GM12878 (cell line): ENCODE measurements around the gene RHBDF2. TPM values are rescaled to one million over a fixed set of nuclear protein-coding genes. Genes with fewer than 3 reads are reported as not detected.

ENCODE experiments used
- ASH2L ChIP-seq: fragments of 300-600, 200-600 bp; sonication (generic); IDR thresholded peaks from 2 replicates; pipeline ENCODE4 v1.6.1; 2017; ENCODE audit warnings: low read depth, mild to moderate bottlenecking, borderline replicate concordance
- ATF7 ChIP-seq: fragments of 450-650 bp; IDR thresholded peaks from 2 replicates; pipeline ENCODE4 v1.6.1; 2016; ENCODE audit warnings: low read depth, mild to moderate bottlenecking
- CHD1 ChIP-seq: IDR thresholded peaks from 2 replicates; pipeline ENCODE4 v1.6.1; 2012; ENCODE audit warnings: low read depth, low read length, improper control_type of control experiment
- GABPA ChIP-seq: IDR thresholded peaks from 2 replicates; pipeline ENCODE4 v1.6.1; 2014; ENCODE audit warnings: antibody characterized with exemption, low read depth, mild to moderate bottlenecking, inconsistent platforms
- IRF4 ChIP-seq: IDR thresholded peaks from 2 replicates; pipeline ENCODE4 v1.6.1; 2011; ENCODE audit warnings: low read depth, low read length
- IRF5 ChIP-seq: fragments of 450-650 bp; IDR thresholded peaks from 2 replicates; pipeline ENCODE4 v1.6.1; 2017; ENCODE audit warnings: borderline replicate concordance
- JUND ChIP-seq: IDR thresholded peaks from 2 replicates; pipeline ENCODE4 v1.6.1; 2012; ENCODE audit warnings: low read depth, mild to moderate bottlenecking, low read length, improper control_type of control experiment, moderate library complexity
- KDM1A ChIP-seq: fragments of 200-600 bp; sonication (generic); IDR thresholded peaks from 2 replicates; pipeline ENCODE4 v1.6.1; 2016; ENCODE audit warnings: borderline replicate concordance
- KLF5 ChIP-seq: fragments of 450-650 bp; IDR thresholded peaks from 2 replicates; pipeline ENCODE4 v1.6.1; 2014; ENCODE audit warnings: mild to moderate bottlenecking; ENCODE audit not compliant: partially characterized antibody
- MEF2A ChIP-seq: IDR thresholded peaks from 2 replicates; pipeline ENCODE4 v1.6.1; 2011; ENCODE audit warnings: low read depth, mild to moderate bottlenecking, low read length, moderate library complexity; ENCODE audit not compliant: insufficient read depth
- MEF2B ChIP-seq: fragments of 450-650 bp; IDR thresholded peaks from 2 replicates; pipeline ENCODE4 v1.6.1; 2018; ENCODE audit warnings: mild to moderate bottlenecking, moderate library complexity; ENCODE audit not compliant: partially characterized antibody, poor library complexity, severe bottlenecking
- MTA2 ChIP-seq: fragments of 450-650 bp; IDR thresholded peaks from 2 replicates; pipeline ENCODE4 v1.6.1; 2016; ENCODE audit warnings: low read depth, mild to moderate bottlenecking, moderate library complexity
- MXI1 ChIP-seq: fragments of 150-350 bp; IDR thresholded peaks from 2 replicates; pipeline ENCODE4 v1.6.1; 2011; ENCODE audit warnings: low read depth, mild to moderate bottlenecking, inconsistent platforms, low read length, improper control_type of control experiment
- NFXL1 ChIP-seq: fragments of 450-650 bp; IDR thresholded peaks from 2 replicates; pipeline ENCODE4 v1.6.1; 2017; ENCODE audit warnings: antibody characterized with exemption, mild to moderate bottlenecking, borderline replicate concordance
- NKRF ChIP-seq: fragments of 450-650 bp; conservative IDR thresholded peaks from 2 replicates; pipeline ENCODE4 v1.6.1; 2017; ENCODE audit warnings: mild to moderate bottlenecking, moderate library complexity
- NR2F1 ChIP-seq: fragments of 450-650 bp; conservative IDR thresholded peaks from 2 replicates; pipeline ENCODE4 v1.6.1; 2017; ENCODE audit warnings: mild to moderate bottlenecking
- SIN3A ChIP-seq: IDR thresholded peaks from 2 replicates; pipeline ENCODE4 v1.6.1; 2012; ENCODE audit warnings: low read depth, low read length, improper control_type of control experiment
- SREBF2 ChIP-seq: IDR thresholded peaks from 2 replicates; pipeline ENCODE4 v1.6.1; 2012; ENCODE audit warnings: mild to moderate bottlenecking, low read length
- TARDBP ChIP-seq: IDR thresholded peaks from 2 replicates; pipeline ENCODE4 v1.6.1; 2016; ENCODE audit warnings: borderline replicate concordance
- TBL1XR1 ChIP-seq: IDR thresholded peaks from 2 replicates; pipeline ENCODE4 v1.6.1; 2012; ENCODE audit warnings: low read depth, low read length, improper control_type of control experiment
- ZNF274 ChIP-seq: IDR thresholded peaks from one replicate; pipeline ENCODE4 v1.8.0; 2011; ENCODE audit not compliant: insufficient read length, insufficient read depth
- ZSCAN29 ChIP-seq: fragments of 450-650 bp; IDR thresholded peaks from 2 replicates; pipeline ENCODE4 v1.6.1; 2017; ENCODE audit warnings: mild to moderate bottlenecking, moderate library complexity
- polyA plus RNA-seq, 11 experiments: library from polyadenylated mRNA; depleted of rRNA in 4 of 11; unstranded in 6 of 11; stranded (reverse) in 5 of 11; fragments of >200 nt; fragmentation: Nextera tagmentation in 4 of 11; fragmentation: Illumina TruSeq in 1 of 11; extraction: Ambion mirVana in 4 of 11; extraction: Trizol in 1 of 11; gene quantifications; 1 replicate in 1 of 11; 2 replicates in 10 of 11; pipeline versions ENCODE4 v1.2.1 to v1.2.3, GENCODE V29; 2011 to 2016; ENCODE audit warnings: inconsistent platforms in 2 of 11, missing spikeins in 2 of 11, low read depth in 1 of 11
- total RNA-seq, 4 experiments: library from RNA; depleted of rRNA in 3 of 4; stranded (reverse); fragments of >200 nt in 3 of 4; fragmentation: Illumina TruSeq in 1 of 4; extraction: Trizol in 1 of 4; gene quantifications; 2 replicates each; pipeline versions ENCODE4 v1.2.1 to v1.2.3, GENCODE V29; 2013 to 2021
- TF ChIP-seq, protein P1 (sequence below), 3 experiments: IDR thresholded peaks in 2 of 3; conservative IDR thresholded peaks in 1 of 3; 2 replicates each; pipeline ENCODE4 v1.5.1; 2011; ENCODE audit warnings: low read depth in 3 of 3, low read length in 3 of 3, mild to moderate bottlenecking in 3 of 3, control low read depth in 2 of 3, moderate library complexity in 2 of 3, inconsistent platforms in 1 of 3, mixed read lengths in 1 of 3; ENCODE audit not compliant: control insufficient read depth in 2 of 3, insufficient read depth in 1 of 3; ENCODE audit errors: extremely low read depth in 1 of 3

RHBDF2 gene
- total and polyA plus RNA-seq, 10 of the 15 experiments (the other 5 are each of a cell fraction or from before 2014, with no cell fraction given): 0.97 to 43.0 (median 18.7) TPM

DNA sequence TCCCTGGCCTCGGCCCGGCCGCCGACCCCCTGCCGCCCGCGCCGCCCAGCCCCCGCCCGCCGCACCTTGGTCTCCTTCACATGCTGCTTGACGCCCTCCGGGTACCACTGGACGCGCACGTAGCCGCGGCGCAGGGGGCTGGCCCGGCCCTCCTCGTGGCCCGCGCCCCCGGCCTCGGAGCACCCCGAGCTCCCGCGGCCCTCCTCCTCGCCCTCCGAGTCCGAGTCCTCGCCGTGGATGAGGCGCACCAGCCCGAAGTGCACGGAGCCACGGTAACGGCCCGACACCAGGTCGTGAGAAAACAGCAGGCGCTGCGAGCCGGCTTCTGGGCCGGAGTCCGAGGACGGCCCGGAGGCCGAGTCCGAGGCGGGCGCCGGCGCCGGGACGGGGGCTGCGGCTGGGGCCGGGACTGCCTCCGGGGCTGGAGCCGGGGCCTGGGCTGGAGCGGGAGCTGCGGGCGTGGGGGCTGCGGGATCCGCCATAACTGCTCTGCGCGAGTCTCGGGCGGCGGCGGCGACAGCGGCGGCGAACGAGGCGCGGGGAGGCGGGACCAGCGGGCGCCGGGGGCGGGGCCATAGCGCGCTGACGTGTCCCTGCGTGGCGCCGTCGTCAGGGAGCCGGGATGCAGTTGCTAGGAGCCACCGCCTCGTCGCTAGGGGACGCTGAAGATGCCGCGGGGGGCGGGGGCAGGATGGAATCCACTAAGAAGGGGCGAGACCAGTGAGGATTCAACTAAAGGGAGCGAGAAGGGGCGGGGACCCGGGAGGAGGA lies 48.4 kb downstream of the RHBDF2 start, which contains the start of gene UBE2O (continued):
- peak; percentile 92 for TF ChIP-seq NKRF
- no peak for TF ChIP-seq MEF2A
- TF ChIP-seq IRF4: no peak
- no peak for TF ChIP-seq JUND
- peak; percentile 31; the same call in 1 of the 2 replicates for TF ChIP-seq TBL1XR1
- no peak for TF ChIP-seq ASH2L
- TF ChIP-seq SIN3A: no peak
- no peak for TF ChIP-seq SREBF2
- peak; percentile 75 for TF ChIP-seq MEF2B
- TF ChIP-seq ZNF274: no peak
- no peak for TF ChIP-seq ATF7
- TF ChIP-seq ZSCAN29: no peak
- no peak; the same call in 1 of the 2 replicates for TF ChIP-seq NR2F1
- TF ChIP-seq KDM1A: peak; percentile 99; the same call in 1 of the 2 replicates
- TF ChIP-seq MXI1: peak; percentile 99
- no peak for TF ChIP-seq CHD1
- TF ChIP-seq, protein P1, sequence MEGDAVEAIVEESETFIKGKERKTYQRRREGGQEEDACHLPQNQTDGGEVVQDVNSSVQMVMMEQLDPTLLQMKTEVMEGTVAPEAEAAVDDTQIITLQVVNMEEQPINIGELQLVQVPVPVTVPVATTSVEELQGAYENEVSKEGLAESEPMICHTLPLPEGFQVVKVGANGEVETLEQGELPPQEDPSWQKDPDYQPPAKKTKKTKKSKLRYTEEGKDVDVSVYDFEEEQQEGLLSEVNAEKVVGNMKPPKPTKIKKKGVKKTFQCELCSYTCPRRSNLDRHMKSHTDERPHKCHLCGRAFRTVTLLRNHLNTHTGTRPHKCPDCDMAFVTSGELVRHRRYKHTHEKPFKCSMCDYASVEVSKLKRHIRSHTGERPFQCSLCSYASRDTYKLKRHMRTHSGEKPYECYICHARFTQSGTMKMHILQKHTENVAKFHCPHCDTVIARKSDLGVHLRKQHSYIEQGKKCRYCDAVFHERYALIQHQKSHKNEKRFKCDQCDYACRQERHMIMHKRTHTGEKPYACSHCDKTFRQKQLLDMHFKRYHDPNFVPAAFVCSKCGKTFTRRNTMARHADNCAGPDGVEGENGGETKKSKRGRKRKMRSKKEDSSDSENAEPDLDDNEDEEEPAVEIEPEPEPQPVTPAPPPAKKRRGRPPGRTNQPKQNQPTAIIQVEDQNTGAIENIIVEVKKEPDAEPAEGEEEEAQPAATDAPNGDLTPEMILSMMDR (IDR thresholded peaks at IDR 0.05 in 2 of 3, conservative IDR thresholded peaks at IDR 0.05 in 1 of 3; ENCODE audit: control insufficient read depth in 2 of 3, extremely low read depth in 1 of 3, insufficient read depth in 1 of 3, low read depth in 3 of 3, low read length in 3 of 3): peak; percentile 43 to 60 (median 55)
- 0 out of 2 replicates have a peak, but pooled peaks have one; percentile 65 for TF ChIP-seq NFXL1
- TF ChIP-seq MTA2: no peak
- no peak for TF ChIP-seq TARDBP
- TF ChIP-seq GABPA: no peak
- TF ChIP-seq IRF5: no peak
- peak; percentile 72 for TF ChIP-seq KLF5
